Activated T-cell treated with anti-CD3 and anti-CD28 coated beads for 4 hours (primary cell): ENCODE data around the gene MAS1.
"Not testable (repeated sequence)": the region's sequence is repeated elsewhere in the genome, so short reads cannot be mapped to it uniquely, and the experiment has no call there.

ENCODE experiments used
- DNase-seq: peaks from one replicate; pipeline ENCODE4 v3.0.0-alpha.2; 2020

The MAS1 gene

GRCh38 chr6:159919011-159919511, 28.3 kb downstream of the MAS1 start:
- DNase-seq: no peak

GRCh38 chr6:159919800-159920199, 29.0 kb downstream of the MAS1 start:
- DNase-seq: no peak

GRCh38 chr6:159924150-159924549, 33.4 kb downstream of the MAS1 start:
- not testable (repeated sequence) for DNase-seq

GRCh38 chr6:159926542-159927203, 35.9 kb downstream of the MAS1 start:
- no peak for DNase-seq

GRCh38 chr6:159929819-159930218, 39.0 kb downstream of the MAS1 start:
- DNase-seq: peak; percentile 17

GRCh38 chr6:159931112-159931511, 40.3 kb downstream of the MAS1 start:
- no peak for DNase-seq

GRCh38 chr6:159931846-159932245, 41.1 kb downstream of the MAS1 start:
- DNase-seq: no peak

GRCh38 chr6:159933077-159933476, 42.3 kb downstream of the MAS1 start:
- no peak for DNase-seq

- DNase-seq: no peak
Observed at GRCh38 chr6:159934181-159934580, 43.4 kb downstream of the MAS1 start.

GRCh38 chr6:159935065-159935464, 44.3 kb downstream of the MAS1 start:
- no peak for DNase-seq

GRCh38 chr6:159935633-159936032, 44.8 kb downstream of the MAS1 start:
- DNase-seq: no peak

GRCh38 chr6:159939591-159940016, 48.8 kb downstream of the MAS1 start:
- DNase-seq: no peak
